Activated naive CD4-positive, alpha-beta T cell treated with anti-CD3 and anti-CD28 coated beads, Interleukin-2, amount 10 ng/mL, durations not matched to agents 7 days and 5 days (primary cell): ENCODE results near the gene MYL2.
A peak's percentile ranks its signal among the peaks of the same experiment; 100 is the strongest.

ENCODE experiments used
- CTCF ChIA-PET: fragments of 350-600 bp; sonication (Branson Sonifier 250); formaldehyde crosslinking; loops from one replicate; lab custom pipeline; 2021; ENCODE audit warnings: antibody characterized with exemption; lab: Charles Lee
- DNase-seq: peaks from one replicate; pipeline ENCODE4 v3.0.0-alpha.2; 2020
- H3K27ac Mint-ChIP-seq: one replicate; pipeline ENCODE4 v1.8.0; 2021; ENCODE audit warnings: mild to moderate bottlenecking, moderate library complexity, mixed read lengths
- H3K27me3 Mint-ChIP-seq: one replicate; pipeline ENCODE4 v1.8.0; 2021; ENCODE audit warnings: mild to moderate bottlenecking, mixed read lengths
- H3K36me3 Mint-ChIP-seq: one replicate; pipeline ENCODE4 v1.8.0; 2021; ENCODE audit warnings: mixed read lengths
- H3K4me1 Mint-ChIP-seq: one replicate; pipeline ENCODE4 v1.8.0; 2021; ENCODE audit warnings: mixed read lengths
- H3K4me3 Mint-ChIP-seq: one replicate; pipeline ENCODE4 v1.8.0; 2021; ENCODE audit warnings: mild to moderate bottlenecking, moderate library complexity, mixed read lengths
- H3K9me3 Mint-ChIP-seq: one replicate; pipeline ENCODE4 v1.8.0; 2021; ENCODE audit warnings: mixed read lengths

MYL2 gene

GRCh38 chr12:110936367-110937103, 16.2 kb upstream of the MYL2 start:
- H3K4me3 Mint-ChIP-seq = no peak overlapping the region
- peaks cover 22% of the 10 kb centered on the region for H3K27me3 Mint-ChIP-seq
- no peak for DNase-seq
- CTCF ChIA-PET = interaction anchor here (0.9 to 2.1 kb wide), 5 partner anchors 9 to 332 kb away, joined by 3 to 7 read pairs (median 4); no protein-coding TSS in a partner anchor
- H3K9me3 Mint-ChIP-seq = no peaks in the 10 kb centered on the region
- H3K27ac Mint-ChIP-seq = no peak overlapping the region
- H3K36me3 Mint-ChIP-seq = no peaks in the 10 kb centered on the region
- H3K4me1 Mint-ChIP-seq = peaks cover 5% of the 10 kb centered on the region

- H3K27me3 Mint-ChIP-seq = peaks cover 17% of the 10 kb centered on the region
- DNase-seq = no peak
- CTCF ChIA-PET = interaction anchor here (0.7 to 0.9 kb wide), 2 partner anchors 13 to 178 kb away, joined by 3 read pairs; no protein-coding TSS in a partner anchor
Measured at GRCh38 chr12:110935588-110935987, 15.2 kb upstream of the MYL2 start.

GRCh38 chr12:110934093-110934852, 13.9 kb upstream of the MYL2 start:
- Mint-ChIP-seq H3K4me3 (no peak overlapping the region), H3K27me3 (peaks cover 17% of the 10 kb centered on the region), H3K36me3 (no peaks in the 10 kb centered on the region), H3K9me3 (no peaks in the 10 kb centered on the region), H3K27ac (peak overlapping the region; percentile 33), H3K4me1 (peaks cover 5% of the 10 kb centered on the region)
- CTCF ChIA-PET = no interaction called here
- no peak for DNase-seq

More at GRCh38 chr12:110935588-110935987, 15.2 kb upstream of the MYL2 start:
- Mint-ChIP-seq H3K9me3 (no peaks in the 10 kb centered on the region), H3K4me1 (peaks cover 5% of the 10 kb centered on the region), H3K27ac (no peak overlapping the region), H3K4me3 (no peak overlapping the region), H3K36me3 (no peaks in the 10 kb centered on the region)

GRCh38 chr12:110933326-110933974, 13.1 kb upstream of the MYL2 start:
- peaks cover 17% of the 10 kb centered on the region for H3K27me3 Mint-ChIP-seq
- no peak for DNase-seq
- no peaks in the 10 kb centered on the region for H3K36me3 Mint-ChIP-seq
- no peak overlapping the region for H3K4me3 Mint-ChIP-seq
- CTCF ChIA-PET = no interaction called here
- no peaks in the 10 kb centered on the region for H3K9me3 Mint-ChIP-seq
- no peak overlapping the region for H3K27ac Mint-ChIP-seq
- peaks cover 5% of the 10 kb centered on the region for H3K4me1 Mint-ChIP-seq

GRCh38 chr12:110932046-110932445, 11.7 kb upstream of the MYL2 start:
- DNase-seq = no peak
- Mint-ChIP-seq H3K9me3 (no peaks in the 10 kb centered on the region), H3K4me1 (peaks cover 1% of the 10 kb centered on the region), H3K4me3 (no peak overlapping the region), H3K36me3 (no peaks in the 10 kb centered on the region), H3K27ac (no peak overlapping the region), H3K27me3 (peaks cover 13% of the 10 kb centered on the region)
- CTCF ChIA-PET = no interaction called here

DNA sequence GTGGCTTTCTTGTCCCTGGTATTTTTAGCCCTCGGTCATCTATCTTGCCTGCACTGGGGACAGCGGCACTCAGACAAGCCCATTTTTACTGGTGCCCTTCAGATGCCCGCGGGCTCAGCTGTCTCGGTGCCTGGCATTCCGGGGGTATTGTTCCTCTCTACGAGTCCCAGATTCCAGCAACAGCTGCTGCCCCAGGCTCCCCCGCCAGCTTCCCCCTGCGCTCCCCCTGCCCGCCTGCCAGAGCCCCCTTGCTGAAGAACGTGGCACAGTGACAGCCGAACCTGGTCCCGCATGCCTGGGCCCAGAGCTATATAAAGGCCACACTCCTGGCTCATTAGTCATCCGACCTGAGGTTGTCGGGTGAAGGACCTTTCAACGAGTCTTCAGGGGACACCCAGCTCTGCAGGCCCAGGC, 10.9 kb upstream of the MYL2 start:
- H3K36me3 Mint-ChIP-seq = no peaks in the 10 kb centered on the region
- CTCF ChIA-PET = interaction anchor here (0.9 kb wide), 1 partner anchor 11 kb away, joined by 4 read pairs; no protein-coding TSS in a partner anchor
- DNase-seq = no peak
- no peak overlapping the region for H3K27ac Mint-ChIP-seq
- H3K9me3 Mint-ChIP-seq = no peaks in the 10 kb centered on the region
- no peaks in the 10 kb centered on the region for H3K4me1 Mint-ChIP-seq
- no peak overlapping the region for H3K4me3 Mint-ChIP-seq
- H3K27me3 Mint-ChIP-seq = peaks cover 8% of the 10 kb centered on the region

GRCh38 chr12:110930348-110931314, 10.3 kb upstream of the MYL2 start:
- Mint-ChIP-seq H3K27me3 (peaks cover 12% of the 10 kb centered on the region), H3K4me3 (no peak overlapping the region), H3K27ac (no peak overlapping the region), H3K4me1 (no peaks in the 10 kb centered on the region), H3K9me3 (no peaks in the 10 kb centered on the region), H3K36me3 (no peaks in the 10 kb centered on the region)
- CTCF ChIA-PET = interaction anchor here (0.9 kb wide), 1 partner anchor 12 kb away, joined by 4 read pairs; no protein-coding TSS in a partner anchor
- DNase-seq = no peak

DNA sequence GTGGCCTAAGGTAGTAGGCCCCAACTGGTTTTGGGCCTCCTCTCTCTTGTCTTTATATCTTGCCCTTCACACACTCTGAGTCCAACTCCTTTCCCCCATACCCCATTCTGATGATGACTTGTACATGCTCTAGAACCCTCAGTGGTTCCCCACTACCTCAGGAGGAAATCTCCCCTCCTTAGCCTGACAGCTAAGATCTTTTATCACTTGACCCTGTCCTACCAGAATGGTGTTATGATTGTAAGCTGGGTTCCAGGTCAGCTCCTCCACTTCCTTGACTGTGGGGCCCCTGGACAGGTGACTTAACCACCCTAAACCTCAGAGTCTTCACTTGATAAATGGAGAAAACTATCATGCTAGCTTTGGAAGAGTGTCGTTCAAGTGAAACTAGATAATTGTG, 9.4 kb upstream of the MYL2 start:
- Mint-ChIP-seq H3K27ac (no peak overlapping the region), H3K4me1 (no peaks in the 10 kb centered on the region), H3K36me3 (no peaks in the 10 kb centered on the region), H3K9me3 (no peaks in the 10 kb centered on the region), H3K27me3 (peaks cover 9% of the 10 kb centered on the region), H3K4me3 (no peak overlapping the region)
- CTCF ChIA-PET = no interaction called here
- no peak for DNase-seq

GRCh38 chr12:110928700-110929099, 8.3 kb upstream of the MYL2 start:
- H3K27ac Mint-ChIP-seq = no peak overlapping the region
- no peak overlapping the region for H3K4me3 Mint-ChIP-seq
- H3K36me3 Mint-ChIP-seq = no peaks in the 10 kb centered on the region
- CTCF ChIA-PET = interaction anchor here (1.2 kb wide), 1 partner anchor 386 kb away, joined by 3 read pairs; no protein-coding TSS in a partner anchor
- no peak for DNase-seq
- peaks cover 9% of the 10 kb centered on the region for H3K27me3 Mint-ChIP-seq
- no peaks in the 10 kb centered on the region for H3K4me1 Mint-ChIP-seq
- H3K9me3 Mint-ChIP-seq = no peaks in the 10 kb centered on the region

GRCh38 chr12:110927546-110927945, 7.2 kb upstream of the MYL2 start:
- Mint-ChIP-seq H3K4me1 (no peaks in the 10 kb centered on the region), H3K27ac (no peak overlapping the region), H3K4me3 (no peak overlapping the region), H3K36me3 (no peaks in the 10 kb centered on the region), H3K27me3 (peaks cover 14% of the 10 kb centered on the region), H3K9me3 (no peaks in the 10 kb centered on the region)
- DNase-seq = no peak
- CTCF ChIA-PET = interaction anchor here (1.1 to 1.2 kb wide), 2 partner anchors 9 to 387 kb away, joined by 3 to 4 read pairs; no protein-coding TSS in a partner anchor

DNA sequence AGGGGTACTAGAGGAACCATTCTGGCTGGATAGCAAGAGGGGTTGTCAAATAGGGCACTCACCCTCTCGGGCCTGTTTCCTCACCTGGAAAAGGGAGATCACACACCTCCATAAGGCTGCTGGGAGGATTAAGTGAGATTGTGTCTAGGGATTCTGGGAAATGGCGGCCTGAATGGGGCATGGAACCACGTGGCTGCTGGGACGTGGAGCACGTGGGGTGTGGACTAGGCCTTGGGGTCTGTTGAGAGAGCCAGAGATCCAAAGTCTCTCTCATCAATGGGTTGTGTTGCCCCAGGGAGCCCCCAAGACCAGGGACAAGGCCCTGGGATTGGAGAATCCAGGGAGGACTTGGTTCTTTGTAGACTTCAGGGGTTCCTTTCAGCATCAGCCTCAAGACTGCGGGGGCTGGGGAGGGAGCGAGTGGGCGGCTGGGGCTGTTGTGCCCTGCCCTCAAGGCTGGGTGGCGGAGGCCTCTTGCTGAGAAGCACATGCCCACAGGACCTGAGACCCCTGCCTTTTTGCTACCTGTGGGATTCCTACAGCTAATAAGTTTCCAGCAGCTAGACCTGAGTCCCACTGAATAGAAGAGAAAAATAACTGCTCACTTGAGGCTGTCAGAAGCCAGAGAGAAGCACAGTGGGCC, 3.4 kb upstream of the MYL2 start:
- Mint-ChIP-seq H3K4me3 (no peak overlapping the region), H3K9me3 (no peaks in the 10 kb centered on the region), H3K4me1 (no peaks in the 10 kb centered on the region), H3K27ac (no peak overlapping the region), H3K36me3 (no peaks in the 10 kb centered on the region), H3K27me3 (peaks cover 34% of the 10 kb centered on the region)
- CTCF ChIA-PET = no interaction called here
- no peak for DNase-seq

GRCh38 chr12:110923192-110923591, 2.8 kb upstream of the MYL2 start:
- Mint-ChIP-seq H3K4me1 (no peaks in the 10 kb centered on the region), H3K36me3 (no peaks in the 10 kb centered on the region), H3K4me3 (no peak overlapping the region), H3K27me3 (peaks cover 36% of the 10 kb centered on the region), H3K9me3 (no peaks in the 10 kb centered on the region), H3K27ac (no peak overlapping the region)
- CTCF ChIA-PET = no interaction called here
- no peak for DNase-seq

DNA sequence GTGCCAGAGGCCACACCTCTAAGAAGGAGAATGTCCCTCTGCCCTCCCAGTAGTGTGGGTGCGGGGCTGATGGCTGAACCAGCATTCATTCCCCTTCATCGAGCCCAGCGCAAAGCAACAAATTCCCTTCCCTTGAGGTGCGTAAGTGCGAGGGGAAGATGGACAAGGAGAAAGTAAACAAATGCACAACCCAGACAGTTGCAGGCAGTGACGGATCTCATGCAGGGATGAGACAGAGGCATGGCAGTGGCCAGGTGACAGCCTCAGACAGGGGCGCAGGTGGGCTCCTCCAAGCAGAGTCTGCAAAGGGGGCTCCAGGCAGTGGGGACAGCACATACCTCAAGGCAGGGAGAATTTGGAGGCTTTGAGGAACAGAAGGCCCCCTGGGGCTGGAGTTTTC, 2.3 kb upstream of the MYL2 start:
- CTCF ChIA-PET = no interaction called here
- no peak overlapping the region for H3K4me3 Mint-ChIP-seq
- no peaks in the 10 kb centered on the region for H3K36me3 Mint-ChIP-seq
- H3K27me3 Mint-ChIP-seq = peaks cover 42% of the 10 kb centered on the region
- H3K27ac Mint-ChIP-seq = no peak overlapping the region
- no peaks in the 10 kb centered on the region for H3K4me1 Mint-ChIP-seq
- no peaks in the 10 kb centered on the region for H3K9me3 Mint-ChIP-seq
- no peak for DNase-seq
